Activated T-cell treated with anti-CD3 and anti-CD28 coated beads, Interleukin-2, amount 50 U/mL, for 4 hours (primary cell): Measurements from ENCODE around the gene PVALB. TPM values are rescaled to one million over a fixed set of nuclear protein-coding genes. Genes with fewer than 3 reads are reported as not detected.

Experiments used
- ATAC-seq, 2 donors: fragments of 200-7000 bp; cut with Tn5 transposase; one replicate each; pipeline ENCODE4 v1.10.0; 2021
- DNase-seq: peaks from one replicate; pipeline ENCODE4 v3.0.0-alpha.2; 2020
- H3K27me3 Mint-ChIP-seq: one replicate; pipeline ENCODE4 v1.8.0; 2021; ENCODE audit warnings: low read depth, mixed read lengths
- H3K36me3 Mint-ChIP-seq: one replicate; pipeline ENCODE4 v1.8.0; 2022; ENCODE audit warnings: mixed read lengths; ENCODE audit not compliant: insufficient read depth
- H3K4me1 Mint-ChIP-seq: one replicate; pipeline ENCODE4 v1.8.0; 2021; ENCODE audit warnings: low read depth, mixed read lengths
- H3K4me3 Mint-ChIP-seq: one replicate; pipeline ENCODE4 v1.8.0; 2021; ENCODE audit warnings: mild to moderate bottlenecking, moderate library complexity, mixed read lengths
- H3K9me3 Mint-ChIP-seq: one replicate; pipeline ENCODE4 v1.8.0; 2021; ENCODE audit warnings: mixed read lengths
- total RNA-seq, 3 donors: library from RNA; stranded (reverse); gene quantifications; one replicate each; pipeline ENCODE4 v1.2.1, GENCODE V29; 2021

Gene PVALB
- total RNA-seq, 3 donors from 2014 or later = not detected

DNA sequence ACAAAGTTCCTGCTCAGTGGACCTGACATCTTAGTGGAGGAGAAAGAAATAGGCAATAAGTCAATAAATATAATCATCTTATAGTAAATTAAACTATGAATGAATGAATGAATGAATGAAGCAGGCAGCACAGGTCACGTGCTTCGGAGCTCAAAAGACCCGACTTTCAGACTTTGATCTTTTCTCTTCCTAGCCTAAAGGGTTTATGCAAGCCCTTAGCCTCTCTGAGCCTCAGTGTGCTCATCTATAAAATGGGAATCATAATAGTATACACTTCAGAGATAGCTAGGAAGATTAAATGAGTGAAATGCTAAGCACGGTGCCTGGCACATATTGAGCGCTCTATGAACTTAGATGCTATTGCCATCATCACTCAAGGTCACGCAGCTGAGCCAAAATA, 7.5 kb downstream of the PVALB start:
- Mint-ChIP-seq H3K4me3 (no peak overlapping the region), H3K27me3 (peaks cover 17% of the 10 kb centered on the region), H3K9me3 (no peaks in the 10 kb centered on the region), H3K36me3 (no peaks in the 10 kb centered on the region), H3K4me1 (peaks cover 17% of the 10 kb centered on the region)
- DNase-seq (no peak), ATAC-seq (no peak)

DNA sequence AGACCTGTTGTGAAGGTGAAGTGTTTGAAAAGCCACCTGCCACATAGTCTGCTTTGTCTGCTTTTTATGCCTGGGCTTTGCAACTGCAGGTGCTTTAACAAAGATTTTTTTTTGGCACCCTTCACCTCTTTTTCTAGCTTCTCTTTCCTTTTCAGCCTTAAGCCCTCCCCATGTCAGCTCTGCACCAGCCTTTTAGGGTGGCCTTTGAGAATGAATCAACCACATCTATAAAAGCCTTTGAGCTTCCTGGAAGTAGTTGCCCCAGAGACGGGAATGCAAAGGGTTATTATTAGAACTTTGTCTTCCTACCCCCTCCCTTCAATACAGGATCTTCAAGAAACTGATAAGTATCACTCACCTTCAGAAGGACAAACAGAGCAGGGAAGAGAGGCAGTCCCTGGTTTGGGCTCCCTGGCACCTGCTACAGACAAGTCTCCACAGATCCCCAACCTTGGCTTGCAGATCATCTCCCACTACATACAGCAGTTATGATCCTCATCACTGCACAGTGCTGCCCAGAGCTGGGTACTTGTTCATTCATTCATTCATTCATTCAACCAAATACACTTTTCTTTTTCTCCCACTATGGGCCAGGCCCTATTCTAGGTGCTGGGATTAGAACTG, 8.0 kb downstream of the PVALB start:
- Mint-ChIP-seq H3K27me3 (peaks cover 12% of the 10 kb centered on the region), H3K9me3 (no peaks in the 10 kb centered on the region)

DNA sequence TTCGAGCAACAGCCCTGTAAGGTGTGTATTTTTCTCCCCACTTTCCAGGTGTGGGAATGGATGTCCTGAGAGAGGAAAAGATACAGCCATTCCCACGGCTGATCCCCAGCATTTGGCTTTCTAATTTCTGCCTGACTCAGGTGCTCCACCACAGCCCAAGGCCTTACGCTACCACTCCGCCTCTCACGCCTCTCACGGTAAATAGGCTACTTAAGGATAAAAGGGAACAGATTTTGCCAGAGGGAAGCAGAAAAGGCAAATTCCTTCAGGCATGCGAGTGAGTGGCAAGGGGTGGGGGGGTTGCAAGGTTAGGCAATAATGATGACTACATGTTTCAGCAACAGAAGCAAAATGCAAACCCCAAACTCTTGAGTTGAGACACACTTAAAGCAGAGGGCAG, 9.2 kb downstream of the PVALB start:
- H3K9me3 Mint-ChIP-seq = no peaks in the 10 kb centered on the region
- H3K4me3 Mint-ChIP-seq = no peak overlapping the region
- ATAC-seq (no peak), DNase-seq (no peak)
- no peaks in the 10 kb centered on the region for H3K36me3 Mint-ChIP-seq
- peaks cover 6% of the 10 kb centered on the region for H3K27me3 Mint-ChIP-seq
- H3K4me1 Mint-ChIP-seq = peaks cover 17% of the 10 kb centered on the region

More for the DNA sequence above, 8.0 kb downstream of the PVALB start:
- no peak for DNase-seq
- ATAC-seq = no peak
- H3K4me1 Mint-ChIP-seq = peaks cover 17% of the 10 kb centered on the region
- no peaks in the 10 kb centered on the region for H3K36me3 Mint-ChIP-seq
- H3K4me3 Mint-ChIP-seq = no peak overlapping the region

DNA sequence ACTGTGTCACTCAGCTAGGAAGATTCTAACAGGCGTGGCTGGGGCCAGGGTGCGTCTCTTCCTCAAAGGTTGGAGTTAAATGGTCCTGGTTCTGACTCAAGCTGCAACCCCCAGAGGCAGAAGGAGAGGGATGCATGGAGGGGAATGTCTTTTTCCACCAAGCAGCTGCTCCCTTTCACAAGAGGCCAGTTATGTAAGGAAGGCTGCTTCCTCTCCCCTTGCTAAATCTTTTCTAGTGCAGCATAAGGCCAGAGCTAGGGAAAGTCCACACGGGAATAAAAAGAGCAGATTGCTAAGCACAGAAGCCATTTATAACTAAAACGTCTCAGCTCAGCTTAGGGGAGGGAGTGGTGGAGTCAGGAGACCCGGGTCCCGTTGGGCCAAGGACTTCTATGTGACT, 10.0 kb downstream of the PVALB start:
- DNase-seq (no peak), ATAC-seq (no peak)
- no peak overlapping the region for H3K4me3 Mint-ChIP-seq
- H3K4me1 Mint-ChIP-seq = peaks cover 17% of the 10 kb centered on the region
- H3K27me3 Mint-ChIP-seq = peaks cover 8% of the 10 kb centered on the region
- H3K36me3 Mint-ChIP-seq = no peaks in the 10 kb centered on the region
- H3K9me3 Mint-ChIP-seq = no peaks in the 10 kb centered on the region

DNA sequence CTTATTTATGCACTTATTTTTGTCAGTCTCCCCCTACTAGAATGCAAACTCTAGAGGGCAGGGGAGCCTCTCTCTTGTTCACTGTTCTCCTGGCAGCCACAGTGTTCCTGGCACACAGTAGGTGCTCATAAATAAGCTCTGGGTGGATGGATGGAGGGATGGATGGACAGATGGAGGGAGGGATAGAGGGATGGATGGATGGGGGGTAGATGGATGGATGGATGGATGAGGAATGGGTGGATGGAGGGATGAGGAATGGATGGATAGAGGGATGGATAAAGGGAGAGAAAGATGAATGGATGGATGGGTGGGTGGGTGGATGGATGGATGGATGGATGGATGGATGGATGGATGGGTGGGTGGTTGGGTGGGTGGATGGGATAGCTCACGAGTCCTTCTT, 13.5 kb downstream of the PVALB start:
- Mint-ChIP-seq H3K27me3 (peaks cover 14% of the 10 kb centered on the region), H3K4me3 (no peak overlapping the region), H3K36me3 (no peaks in the 10 kb centered on the region), H3K9me3 (no peaks in the 10 kb centered on the region), H3K4me1 (peaks cover 8% of the 10 kb centered on the region)
- no peak for DNase-seq
- ATAC-seq = no peak

DNA sequence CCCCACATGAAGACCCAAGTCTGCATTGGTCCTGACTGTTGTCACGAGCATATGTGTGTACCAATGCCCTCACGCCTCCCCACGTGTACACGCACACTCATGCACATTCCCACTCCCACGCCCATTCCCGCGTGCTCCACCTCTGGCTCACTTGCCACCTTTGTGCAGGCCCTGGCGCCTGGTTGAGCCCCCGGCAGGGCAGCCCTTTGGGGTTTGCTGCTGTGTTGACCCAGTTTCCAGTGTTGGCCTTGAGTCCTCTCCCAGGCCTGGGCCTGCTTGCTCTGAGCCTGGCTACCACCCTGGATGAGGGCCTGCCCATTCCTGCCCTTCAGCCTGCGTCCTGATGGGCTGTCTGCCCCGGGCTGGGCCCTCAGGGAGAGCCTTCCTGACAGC, 18.2 kb downstream of the PVALB start:
- Mint-ChIP-seq H3K9me3 (no peaks in the 10 kb centered on the region), H3K36me3 (no peaks in the 10 kb centered on the region), H3K4me1 (no peaks in the 10 kb centered on the region), H3K4me3 (no peak overlapping the region), H3K27me3 (peaks cover 19% of the 10 kb centered on the region)
- no peak for ATAC-seq
- no peak for DNase-seq

DNA sequence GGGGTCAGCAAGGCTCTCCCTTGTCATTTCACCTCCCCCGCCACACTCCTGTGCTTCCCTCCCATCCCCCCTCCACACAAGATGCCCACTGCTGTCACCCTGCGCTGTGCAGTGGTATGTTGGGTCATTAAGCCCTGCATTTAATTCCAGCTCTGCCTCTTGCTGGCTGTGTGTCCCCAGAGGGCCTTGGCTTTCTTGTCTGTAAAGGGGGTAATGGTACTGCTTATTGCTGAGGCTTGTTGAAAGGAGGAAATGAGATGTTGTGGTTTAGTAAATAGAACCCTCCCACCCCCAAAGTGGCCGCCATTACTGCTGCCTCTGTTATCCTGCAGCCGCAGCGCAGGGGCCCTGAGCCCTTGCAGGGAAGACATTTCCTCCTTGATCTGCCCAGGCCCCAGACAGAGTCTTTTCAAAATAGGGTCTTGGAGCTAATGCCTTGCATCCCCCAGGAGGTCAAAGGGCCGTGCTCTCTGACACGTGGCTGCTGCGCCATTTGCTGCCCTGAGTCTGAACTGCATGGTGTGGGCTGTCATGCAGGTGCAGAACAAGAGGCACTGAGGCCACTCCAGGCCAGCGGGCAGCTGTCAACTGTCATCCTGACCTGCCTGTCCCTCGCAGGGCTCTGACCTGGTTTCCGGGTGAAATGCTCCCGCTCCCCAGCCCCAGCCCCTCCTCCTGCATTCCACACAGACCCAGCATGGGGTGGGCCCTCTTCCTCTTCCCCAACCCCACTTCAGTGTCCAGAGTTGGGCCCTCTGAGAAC, 18.7 kb downstream of the PVALB start:
- no peak for ATAC-seq
- Mint-ChIP-seq H3K27me3 (peaks cover 15% of the 10 kb centered on the region), H3K36me3 (no peaks in the 10 kb centered on the region), H3K4me3 (no peak overlapping the region), H3K9me3 (no peaks in the 10 kb centered on the region), H3K4me1 (no peaks in the 10 kb centered on the region)
- DNase-seq = no peak

GRCh38 chr22:36797374-36797773, 19.5 kb downstream of the PVALB start:
- DNase-seq (no peak), ATAC-seq (no peak)
- no peaks in the 10 kb centered on the region for H3K36me3 Mint-ChIP-seq
- no peaks in the 10 kb centered on the region for H3K4me1 Mint-ChIP-seq
- no peak overlapping the region for H3K4me3 Mint-ChIP-seq
- H3K27me3 Mint-ChIP-seq = peaks cover 14% of the 10 kb centered on the region
- H3K9me3 Mint-ChIP-seq = no peaks in the 10 kb centered on the region

DNA sequence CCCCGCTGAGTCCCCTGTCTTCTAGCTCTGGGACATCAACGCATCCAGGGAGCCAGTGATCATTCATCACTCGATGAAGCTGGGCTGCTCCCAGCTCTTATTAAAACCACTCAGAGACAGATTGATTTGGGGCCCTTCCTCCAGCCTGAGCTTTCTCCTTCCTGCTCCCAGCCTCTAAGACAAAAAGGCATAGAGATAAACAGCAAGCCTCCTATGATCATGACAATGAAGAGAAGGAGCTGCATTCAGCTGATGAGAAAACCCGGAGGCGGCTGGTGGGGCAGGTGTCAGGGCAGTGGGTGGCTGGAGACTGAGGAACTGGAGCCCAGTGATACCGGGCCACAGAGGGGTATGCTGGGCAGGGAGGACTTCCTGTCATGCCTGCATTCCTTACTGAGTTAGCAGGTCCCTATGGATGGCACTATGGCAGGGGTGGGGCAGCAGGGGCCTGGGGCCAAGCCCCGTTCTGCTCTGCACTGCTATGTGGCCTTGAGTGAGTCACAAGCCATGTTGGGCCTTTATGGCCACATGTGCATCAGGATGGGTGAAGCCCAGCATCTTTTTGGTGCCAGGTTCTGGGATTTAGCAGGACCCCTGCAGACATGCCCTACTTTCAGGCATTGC, 20.2 kb downstream of the PVALB start:
- DNase-seq (no peak), ATAC-seq (no peak)
- Mint-ChIP-seq H3K4me1 (no peaks in the 10 kb centered on the region), H3K9me3 (no peaks in the 10 kb centered on the region), H3K27me3 (peaks cover 9% of the 10 kb centered on the region), H3K36me3 (no peaks in the 10 kb centered on the region), H3K4me3 (no peak overlapping the region)

GRCh38 chr22:36795633-36796032, 21.2 kb downstream of the PVALB start:
- Mint-ChIP-seq H3K27me3 (peaks cover 5% of the 10 kb centered on the region), H3K9me3 (no peaks in the 10 kb centered on the region), H3K4me3 (no peak overlapping the region), H3K36me3 (no peaks in the 10 kb centered on the region), H3K4me1 (no peaks in the 10 kb centered on the region)
- ATAC-seq (no peak), DNase-seq (no peak)

GRCh38 chr22:36790648-36791047, 26.2 kb downstream of the PVALB start:
- H3K27me3 Mint-ChIP-seq = peaks cover 10% of the 10 kb centered on the region
- ATAC-seq = peak; percentile 72 to 75
- no peak for DNase-seq
- H3K9me3 Mint-ChIP-seq = no peaks in the 10 kb centered on the region
- no peak overlapping the region for H3K4me3 Mint-ChIP-seq
- no peaks in the 10 kb centered on the region for H3K4me1 Mint-ChIP-seq
- H3K36me3 Mint-ChIP-seq = no peaks in the 10 kb centered on the region

- no peak for DNase-seq
- no peaks in the 10 kb centered on the region for H3K4me1 Mint-ChIP-seq
- no peaks in the 10 kb centered on the region for H3K9me3 Mint-ChIP-seq
- no peak overlapping the region for H3K4me3 Mint-ChIP-seq
- ATAC-seq = no peak
- peaks cover 8% of the 10 kb centered on the region for H3K27me3 Mint-ChIP-seq
- H3K36me3 Mint-ChIP-seq = no peaks in the 10 kb centered on the region
Observed at GRCh38 chr22:36787204-36787988, 29.4 kb downstream of the PVALB start.

DNA sequence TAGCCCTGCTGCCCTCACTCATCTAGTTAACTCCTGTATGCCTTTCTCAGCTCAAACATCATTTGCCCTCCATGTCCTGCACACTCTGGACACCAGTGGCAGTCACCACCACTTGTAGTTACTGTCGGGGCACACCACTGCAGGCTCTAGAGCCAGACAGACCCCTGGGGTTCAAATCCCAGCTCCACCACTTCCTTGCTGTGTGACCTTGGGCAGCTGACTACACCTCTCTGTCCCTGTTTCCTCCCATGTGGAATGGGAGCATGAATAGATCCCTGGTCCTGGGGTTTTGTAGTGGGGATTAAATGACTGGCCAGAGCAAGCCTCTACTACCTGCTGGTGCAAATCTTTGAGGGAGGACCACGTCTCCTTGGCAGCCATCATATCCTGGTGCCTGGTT, 33.1 kb downstream of the PVALB start:
- no peak overlapping the region for H3K4me3 Mint-ChIP-seq
- ATAC-seq (no peak), DNase-seq (no peak)
- H3K4me1 Mint-ChIP-seq = peaks cover 8% of the 10 kb centered on the region
- no peaks in the 10 kb centered on the region for H3K36me3 Mint-ChIP-seq
- no peaks in the 10 kb centered on the region for H3K9me3 Mint-ChIP-seq
- H3K27me3 Mint-ChIP-seq = peaks cover 3% of the 10 kb centered on the region
